Bronchial smooth muscle cell (primary cell): ENCODE measurements around the gene PLPPR1. TPM values are rescaled to one million over a fixed set of nuclear protein-coding genes. Genes with fewer than 3 reads are reported as not detected.

Experiments used
- total RNA-seq: library from RNA; depleted of rRNA; stranded (reverse); fragments of >200 nt; gene quantifications from 2 replicates; pipeline ENCODE4 v1.2.1, GENCODE V29; 2014

PLPPR1 gene
- not detected in 2 replicates for total RNA-seq

DNA sequence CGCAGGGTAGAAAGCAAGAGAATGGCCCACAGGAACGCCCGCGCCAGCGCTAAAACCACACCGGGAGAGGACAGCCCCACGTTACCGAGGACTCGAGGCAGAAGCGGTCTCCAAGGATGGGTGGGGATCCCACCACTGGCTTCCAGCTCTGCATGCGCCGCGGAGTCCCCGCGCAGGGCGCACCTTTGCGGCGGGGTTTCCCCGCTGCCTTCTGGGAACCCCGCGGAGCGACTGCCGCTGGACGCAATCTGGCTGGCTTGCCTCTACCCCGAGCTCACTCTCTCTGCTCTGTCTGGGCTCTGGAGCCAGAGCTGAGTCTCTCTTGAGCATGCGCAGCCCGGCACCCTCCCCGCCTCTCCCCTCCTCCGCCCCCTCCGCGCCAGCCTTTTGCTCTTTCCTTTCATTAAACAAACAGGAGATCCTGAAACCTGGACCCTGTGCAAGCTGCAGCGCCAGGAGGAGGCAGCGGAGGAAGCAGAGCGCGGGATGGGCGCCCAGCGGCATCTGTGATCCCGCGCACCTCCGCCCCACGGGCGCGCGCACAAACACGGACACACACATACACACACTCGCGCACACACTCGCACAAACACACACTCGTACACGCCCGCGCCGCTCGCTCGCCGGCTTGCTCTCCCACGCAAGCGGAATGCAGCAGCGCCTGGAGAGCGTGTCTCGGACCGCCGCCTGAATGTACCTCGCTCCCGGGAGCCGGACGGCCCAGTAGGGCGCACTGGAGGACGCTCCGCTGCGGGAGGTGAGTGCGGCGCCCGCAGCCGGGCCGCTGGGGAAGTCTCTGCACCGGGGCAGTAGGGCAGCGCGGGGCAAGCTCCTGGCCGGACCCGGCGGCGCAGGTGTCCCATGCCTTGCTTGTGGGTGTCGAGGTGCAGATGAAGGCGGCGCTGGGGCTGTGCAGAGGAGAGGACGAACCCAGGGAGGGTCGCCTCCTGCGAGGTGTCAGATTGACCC lies at the start of gene PLPPR1:
PLPPR1 (plus strand) TSS at position 382 of the 969 bp plus-strand sequence.

